Panc1 (cell line): Measurements from ENCODE around the gene EXTL1. TPM values are rescaled to one million over a fixed set of nuclear protein-coding genes. Genes with fewer than 3 reads are reported as not detected.

ENCODE experiments used
- ATAC-seq: fragments of 200-7000 bp; cut with Tn5 transposase; 2 replicates; pipeline ENCODE4 v1.9.1; 2020; ENCODE audit warnings: mild to moderate bottlenecking, moderate library complexity
- BruUV-seq: library from RNA; stranded (reverse); fragments of 400-500 nt; replicated peaks from 2 replicates; lab custom pipeline; 2021; lab: Mats Ljungman, UMichigan
- CTCF ChIA-PET: fragments of 300-600 bp; sonication (Branson Sonifier 250); formaldehyde crosslinking; loops from one replicate; lab custom pipeline; 2022; ENCODE audit warnings: antibody characterized with exemption; lab: Charles Lee
- POLR2A ChIA-PET: fragments of 300-600 bp; sonication (Branson Sonifier 250); formaldehyde crosslinking; loops from one replicate; lab custom pipeline; 2022; ENCODE audit warnings: antibody characterized with exemption; lab: Charles Lee
- DNase-seq: peaks from one replicate; pipeline ENCODE4 v3.0.0-alpha.2; 2010; ENCODE audit warnings: low read depth, low spot score
- H3K27ac ChIP-seq: 2 replicates; pipeline ENCODE4 v1.5.1; 2011; ENCODE audit warnings: mild to moderate bottlenecking, low read length, inconsistent platforms
- H3K27me3 ChIP-seq: fragments of 200-500 bp; sonication (Bioruptor generic); 2 replicates; pipeline ENCODE4 v1.6.0; 2014; ENCODE audit warnings: low read length, inconsistent platforms; ENCODE audit not compliant: control insufficient read depth, insufficient read depth
- H3K36me3 ChIP-seq: fragments of 200-500 bp; sonication (Bioruptor generic); 2 replicates; pipeline ENCODE4 v1.5.1; 2014; ENCODE audit warnings: inconsistent platforms, mild to moderate bottlenecking, low read length, moderate library complexity; ENCODE audit not compliant: control insufficient read depth, insufficient read depth
- H3K4me1 ChIP-seq: 2 replicates; pipeline ENCODE4 v1.5.1; 2011; ENCODE audit warnings: inconsistent platforms, mild to moderate bottlenecking, low read length, moderate library complexity; ENCODE audit not compliant: control insufficient read depth, insufficient read depth
- H3K4me3 ChIP-seq, 2 experiments: 2 replicates each; pipeline ENCODE4 v1.5.1; 2011 to 2012; ENCODE audit warnings: low read depth in 2 of 2, low read length in 2 of 2, mild to moderate bottlenecking in 2 of 2, inconsistent platforms in 1 of 2, moderate library complexity in 1 of 2
- H3K9me3 ChIP-seq: fragments of 200-500 bp; sonication (Bioruptor generic); 2 replicates; pipeline ENCODE4 v1.5.1; 2014; ENCODE audit warnings: low read depth, mild to moderate bottlenecking, inconsistent platforms, low read length, moderate library complexity; ENCODE audit not compliant: control insufficient read depth, insufficient read depth
- POLR2AphosphoS5 ChIP-seq: IDR thresholded peaks from 2 replicates; pipeline ENCODE4 v1.6.1; 2012; ENCODE audit warnings: mild to moderate bottlenecking, low read depth, low read length, moderate library complexity
- SIN3A ChIP-seq: IDR thresholded peaks from 2 replicates; pipeline ENCODE4 v1.6.1; 2012; ENCODE audit warnings: low read depth, mild to moderate bottlenecking, low read length, moderate library complexity, borderline replicate concordance; ENCODE audit not compliant: insufficient read depth
- TCF7L2 ChIP-seq: IDR thresholded peaks from 2 replicates; pipeline ENCODE4 v1.6.1; 2011; ENCODE audit warnings: mild to moderate bottlenecking, low read depth, low read length, inconsistent platforms
- in situ Hi-C: cut with HindIII; loops from 2 replicates; pipeline ENCODE4 v1.10.0; 2016; ENCODE audit warnings: low sequenced_read_pairs, low pct_unique_long_range_greater_than_20kb
- intact Hi-C: fragments of 100-400 bp; cut with micrococcal nuclease; formaldehyde crosslinking; loops from one replicate; pipeline ENCODE4 v1.10.0; 2022; ENCODE audit not compliant: unreplicated experiment
- total RNA-seq: library from RNA; stranded (reverse); gene quantifications from one replicate; pipeline ENCODE4 v1.2.1, GENCODE V29; 2021; ENCODE audit not compliant: unreplicated experiment
- TF ChIP-seq, protein P1 (sequence below): fragments of 450-650 bp; IDR thresholded peaks from 2 replicates; pipeline ENCODE4 v1.5.1; 2017; ENCODE audit warnings: mild to moderate bottlenecking
- TF ChIP-seq, protein P2 (sequence below), 2 experiments: IDR thresholded peaks; 2 replicates each; pipeline ENCODE4 v1.6.1; 2011 to 2012; ENCODE audit warnings: low read depth in 2 of 2, control low read depth in 1 of 2, low read length in 1 of 2, mild to moderate bottlenecking in 1 of 2, moderate library complexity in 1 of 2; ENCODE audit not compliant: insufficient read depth in 1 of 2

Gene EXTL1
- total RNA-seq, 1 experiment from 2014 or later = 0.10 TPM

DNA sequence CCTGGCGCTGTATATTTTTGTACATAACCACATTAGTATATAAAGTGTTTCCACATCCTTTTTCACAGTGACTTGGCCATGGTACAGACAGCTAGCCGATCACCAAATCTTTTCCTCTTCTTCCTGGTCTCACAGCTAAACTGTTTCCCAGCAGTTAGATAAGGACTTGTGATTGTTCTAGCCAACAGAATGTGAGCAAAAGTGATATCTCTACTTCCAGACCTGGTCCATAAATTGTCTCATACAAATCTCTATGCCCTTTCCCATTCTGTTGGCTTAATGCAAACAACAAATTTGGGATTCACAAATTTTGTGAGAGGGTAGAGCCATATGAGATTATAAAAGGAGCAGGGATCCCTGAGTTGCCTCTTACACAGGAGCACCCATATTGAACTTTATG, 43.2 kb upstream of the EXTL1 start:
- in situ Hi-C loops (no loop called here), intact Hi-C loops (no loop called here)
- Histone ChIP-seq H3K4me3 (no peak overlapping the region), H3K27me3 (no peaks in the 10 kb centered on the region), H3K36me3 (no peaks in the 10 kb centered on the region), H3K9me3 (no peaks in the 10 kb centered on the region), H3K27ac (no peak overlapping the region), H3K4me1 (no peaks in the 10 kb centered on the region)
- TF ChIP-seq TCF7L2 = no peak
- TF ChIP-seq, protein P1, sequence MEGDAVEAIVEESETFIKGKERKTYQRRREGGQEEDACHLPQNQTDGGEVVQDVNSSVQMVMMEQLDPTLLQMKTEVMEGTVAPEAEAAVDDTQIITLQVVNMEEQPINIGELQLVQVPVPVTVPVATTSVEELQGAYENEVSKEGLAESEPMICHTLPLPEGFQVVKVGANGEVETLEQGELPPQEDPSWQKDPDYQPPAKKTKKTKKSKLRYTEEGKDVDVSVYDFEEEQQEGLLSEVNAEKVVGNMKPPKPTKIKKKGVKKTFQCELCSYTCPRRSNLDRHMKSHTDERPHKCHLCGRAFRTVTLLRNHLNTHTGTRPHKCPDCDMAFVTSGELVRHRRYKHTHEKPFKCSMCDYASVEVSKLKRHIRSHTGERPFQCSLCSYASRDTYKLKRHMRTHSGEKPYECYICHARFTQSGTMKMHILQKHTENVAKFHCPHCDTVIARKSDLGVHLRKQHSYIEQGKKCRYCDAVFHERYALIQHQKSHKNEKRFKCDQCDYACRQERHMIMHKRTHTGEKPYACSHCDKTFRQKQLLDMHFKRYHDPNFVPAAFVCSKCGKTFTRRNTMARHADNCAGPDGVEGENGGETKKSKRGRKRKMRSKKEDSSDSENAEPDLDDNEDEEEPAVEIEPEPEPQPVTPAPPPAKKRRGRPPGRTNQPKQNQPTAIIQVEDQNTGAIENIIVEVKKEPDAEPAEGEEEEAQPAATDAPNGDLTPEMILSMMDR = no peak
- no peak for TF ChIP-seq SIN3A
- TF ChIP-seq POLR2AphosphoS5 = no peak
- TF ChIP-seq, protein P2, sequence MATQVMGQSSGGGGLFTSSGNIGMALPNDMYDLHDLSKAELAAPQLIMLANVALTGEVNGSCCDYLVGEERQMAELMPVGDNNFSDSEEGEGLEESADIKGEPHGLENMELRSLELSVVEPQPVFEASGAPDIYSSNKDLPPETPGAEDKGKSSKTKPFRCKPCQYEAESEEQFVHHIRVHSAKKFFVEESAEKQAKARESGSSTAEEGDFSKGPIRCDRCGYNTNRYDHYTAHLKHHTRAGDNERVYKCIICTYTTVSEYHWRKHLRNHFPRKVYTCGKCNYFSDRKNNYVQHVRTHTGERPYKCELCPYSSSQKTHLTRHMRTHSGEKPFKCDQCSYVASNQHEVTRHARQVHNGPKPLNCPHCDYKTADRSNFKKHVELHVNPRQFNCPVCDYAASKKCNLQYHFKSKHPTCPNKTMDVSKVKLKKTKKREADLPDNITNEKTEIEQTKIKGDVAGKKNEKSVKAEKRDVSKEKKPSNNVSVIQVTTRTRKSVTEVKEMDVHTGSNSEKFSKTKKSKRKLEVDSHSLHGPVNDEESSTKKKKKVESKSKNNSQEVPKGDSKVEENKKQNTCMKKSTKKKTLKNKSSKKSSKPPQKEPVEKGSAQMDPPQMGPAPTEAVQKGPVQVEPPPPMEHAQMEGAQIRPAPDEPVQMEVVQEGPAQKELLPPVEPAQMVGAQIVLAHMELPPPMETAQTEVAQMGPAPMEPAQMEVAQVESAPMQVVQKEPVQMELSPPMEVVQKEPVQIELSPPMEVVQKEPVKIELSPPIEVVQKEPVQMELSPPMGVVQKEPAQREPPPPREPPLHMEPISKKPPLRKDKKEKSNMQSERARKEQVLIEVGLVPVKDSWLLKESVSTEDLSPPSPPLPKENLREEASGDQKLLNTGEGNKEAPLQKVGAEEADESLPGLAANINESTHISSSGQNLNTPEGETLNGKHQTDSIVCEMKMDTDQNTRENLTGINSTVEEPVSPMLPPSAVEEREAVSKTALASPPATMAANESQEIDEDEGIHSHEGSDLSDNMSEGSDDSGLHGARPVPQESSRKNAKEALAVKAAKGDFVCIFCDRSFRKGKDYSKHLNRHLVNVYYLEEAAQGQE (IDR thresholded peaks at IDR 0.05; ENCODE audit: insufficient read depth in 1 of 2, low read depth in 2 of 2, low read length in 1 of 2) = no peak
- ATAC-seq (no peak), DNase-seq (no peak)
- ChIA-PET POLR2A (interaction anchor here (0.6 kb wide), 1 partner anchor 148 kb away, joined by 4 read pairs; no protein-coding TSS in a partner anchor), CTCF (no interaction called here)
- no TSS peak for BruUV-seq

DNA sequence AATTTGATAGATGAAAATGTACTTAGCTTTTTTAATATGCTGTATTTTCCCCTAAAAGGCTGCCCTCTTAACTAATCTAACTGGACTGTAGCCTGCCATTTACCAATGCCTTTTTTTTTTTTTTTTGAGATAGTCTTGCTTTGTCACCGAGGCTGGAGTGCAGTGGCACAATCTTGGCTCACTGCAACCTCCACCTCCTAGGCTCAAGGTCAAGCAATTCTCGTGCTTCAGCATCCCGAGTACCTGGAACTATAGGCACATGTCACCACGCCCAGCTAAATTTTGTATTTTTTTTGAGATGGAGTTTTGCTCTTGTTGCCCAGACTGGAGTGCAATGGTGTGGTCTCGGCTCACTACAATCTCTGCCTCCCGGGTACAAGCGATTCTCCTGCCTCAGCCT, 42.4 kb upstream of the EXTL1 start:
- no peak for DNase-seq
- ATAC-seq = no peak
- ChIA-PET POLR2A (interaction anchor here (0.6 kb wide), 1 partner anchor 149 kb away, joined by 4 read pairs; no protein-coding TSS in a partner anchor), CTCF (no interaction called here)
- in situ Hi-C loops = no loop called here
- no peaks in the 10 kb centered on the region for H3K4me1 ChIP-seq
- intact Hi-C loops = no loop called here
- no peak overlapping the region for H3K4me3 ChIP-seq
- TF ChIP-seq POLR2AphosphoS5 = no peak
- TF ChIP-seq, protein P2 (IDR thresholded peaks at IDR 0.05; ENCODE audit: insufficient read depth in 1 of 2, low read depth in 2 of 2, low read length in 1 of 2) = no peak
- no peaks in the 10 kb centered on the region for H3K9me3 ChIP-seq
- no peaks in the 10 kb centered on the region for H3K36me3 ChIP-seq
- BruUV-seq = no TSS peak
- H3K27me3 ChIP-seq = no peaks in the 10 kb centered on the region
- no peak overlapping the region for H3K27ac ChIP-seq
